EH (cell line): ENCODE measurements around the gene PCARE.

Experiments used
- DNase-seq: peaks from one replicate; pipeline ENCODE4 v3.0.0-alpha.2; 2015; ENCODE audit warnings: low read depth

PCARE gene

DNA sequence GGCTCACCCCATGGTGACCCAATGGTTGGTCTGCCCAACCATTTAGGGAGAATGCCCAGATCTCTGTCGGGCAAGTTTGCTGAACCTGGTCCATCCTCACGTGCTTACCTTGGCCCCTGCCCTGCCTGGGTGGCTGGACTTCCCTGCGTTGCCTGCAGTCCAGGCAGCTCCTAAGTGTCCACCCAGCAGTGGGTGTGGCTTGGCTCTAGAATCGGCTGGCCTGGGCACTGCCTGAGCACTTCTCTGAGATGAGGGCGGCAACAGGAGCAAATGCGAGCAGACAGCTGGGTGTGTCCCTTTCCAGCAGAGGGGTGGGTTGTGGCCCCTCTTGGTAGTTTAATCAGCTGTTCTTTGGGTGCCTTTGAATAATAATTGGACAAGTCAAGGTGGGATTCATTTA is 11.3 kb downstream of the PCARE start:
- no peak for DNase-seq

DNA sequence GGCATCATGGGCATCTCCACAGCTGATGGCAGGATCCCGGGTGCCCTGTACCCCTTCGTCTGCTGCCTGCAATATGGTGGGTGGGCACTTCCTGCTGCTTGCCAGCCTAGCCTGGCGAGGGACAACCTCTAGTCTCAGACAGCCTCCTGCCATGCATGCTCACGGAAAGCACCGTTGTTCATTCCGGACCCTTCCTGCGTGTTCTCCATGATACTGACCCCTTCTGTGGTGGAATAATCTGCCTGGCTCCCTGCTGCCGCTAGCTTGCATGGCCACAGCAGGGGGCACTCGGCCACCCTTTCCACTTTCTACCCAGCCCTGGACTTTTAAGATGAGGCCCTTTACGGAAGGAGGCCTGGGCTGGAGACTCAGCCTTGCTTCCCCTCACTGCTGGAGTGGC is 12.0 kb downstream of the PCARE start:
- DNase-seq = no peak

DNA sequence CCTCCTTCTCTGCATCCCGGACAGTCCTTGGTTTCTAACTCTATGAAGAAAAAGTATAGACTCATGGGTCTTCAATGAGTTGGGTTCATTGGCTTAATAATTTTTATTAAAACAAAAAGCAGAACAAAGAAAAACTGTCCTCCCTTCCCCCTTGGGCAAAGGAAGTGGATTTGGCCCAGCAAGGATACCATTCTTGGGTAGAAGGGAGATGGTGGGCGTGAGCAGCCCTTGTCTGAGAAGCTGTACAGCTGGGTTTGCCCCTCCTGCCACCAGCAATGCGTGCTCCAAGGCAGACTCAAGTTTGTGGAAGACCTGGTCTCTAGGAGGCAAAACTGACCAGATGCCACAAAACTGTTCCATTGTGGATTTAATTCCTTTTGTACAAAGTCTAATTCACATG is 12.7 kb downstream of the PCARE start:
- DNase-seq = no peak

DNA sequence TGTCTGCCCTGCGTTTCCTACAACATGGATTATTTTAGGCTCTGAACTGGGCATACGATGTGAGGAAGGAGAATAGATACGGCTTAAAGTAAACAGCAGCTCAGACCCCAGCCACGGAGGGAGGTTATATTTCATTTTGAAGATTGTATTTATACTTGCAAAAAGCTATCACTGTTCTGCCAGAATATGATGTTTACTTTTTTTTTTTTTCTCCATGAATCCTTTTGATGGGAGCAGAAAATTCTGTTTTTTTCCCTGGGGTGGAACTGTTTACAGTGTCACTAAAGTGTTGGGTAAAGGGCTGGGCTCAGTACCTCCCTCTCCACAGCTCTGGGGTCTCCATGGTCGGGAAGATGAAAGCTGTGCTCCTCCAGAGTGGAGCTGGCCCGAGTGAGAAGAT is 13.1 kb downstream of the PCARE start:
- no peak for DNase-seq

DNA sequence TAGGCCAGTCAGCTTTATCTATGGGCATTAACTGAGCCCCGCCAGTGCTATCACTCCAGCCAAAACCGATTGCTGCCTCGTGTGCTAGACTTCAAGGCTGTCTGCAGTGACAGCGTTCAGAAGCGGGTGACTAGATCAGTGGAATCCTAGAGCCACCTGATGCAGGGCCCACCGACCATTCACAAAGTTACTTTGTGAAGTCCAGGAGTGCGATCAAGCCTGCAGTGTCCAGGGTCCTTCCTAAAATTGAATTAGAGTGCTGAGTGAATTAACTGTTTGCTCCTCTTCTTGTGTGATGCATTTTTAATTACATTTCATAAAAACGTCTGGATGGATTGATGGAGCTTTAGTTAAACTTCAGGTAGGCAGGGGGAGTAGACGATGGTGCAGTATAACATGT is 13.9 kb downstream of the PCARE start:
- DNase-seq = no peak

DNA sequence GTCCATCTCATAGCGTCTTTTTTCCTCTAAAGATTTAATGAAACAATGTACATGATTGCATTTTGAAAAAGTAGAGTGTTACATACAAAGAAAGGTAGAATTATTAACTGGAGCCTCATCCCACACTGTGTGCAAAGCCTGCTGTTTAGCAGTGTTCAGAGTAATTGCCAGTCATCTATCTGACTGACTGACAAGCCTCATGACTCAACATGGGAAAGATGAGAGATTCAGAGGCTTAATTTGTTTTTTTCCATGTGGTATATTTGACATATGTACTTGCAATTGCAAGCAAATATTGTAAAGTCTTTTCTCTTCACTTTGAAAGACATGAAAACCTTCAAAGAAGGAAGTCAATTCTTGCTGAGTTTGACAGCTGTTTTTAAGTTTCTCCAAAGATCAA is 14.7 kb downstream of the PCARE start:
- DNase-seq = no peak

DNA sequence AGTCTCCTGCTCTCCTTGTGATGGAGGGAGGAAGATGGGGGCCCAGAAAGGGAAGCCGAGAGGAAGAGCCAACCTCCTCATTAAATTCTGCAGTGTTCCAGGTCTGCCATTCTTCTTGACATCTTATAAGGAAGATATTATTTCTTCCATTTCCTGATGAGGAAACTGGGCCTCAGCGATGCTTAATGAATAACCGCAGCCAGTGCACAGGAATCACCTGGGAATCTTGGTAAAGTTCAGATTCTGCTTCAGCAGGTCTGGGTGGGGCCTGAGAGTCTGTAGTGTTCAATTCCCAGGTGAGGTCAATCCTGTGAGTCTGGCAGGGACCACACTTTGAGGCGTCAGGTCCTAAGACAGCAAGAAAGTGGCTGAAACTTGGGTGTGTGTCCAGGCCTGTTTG is 17.3 kb downstream of the PCARE start:
- no peak for DNase-seq

DNA sequence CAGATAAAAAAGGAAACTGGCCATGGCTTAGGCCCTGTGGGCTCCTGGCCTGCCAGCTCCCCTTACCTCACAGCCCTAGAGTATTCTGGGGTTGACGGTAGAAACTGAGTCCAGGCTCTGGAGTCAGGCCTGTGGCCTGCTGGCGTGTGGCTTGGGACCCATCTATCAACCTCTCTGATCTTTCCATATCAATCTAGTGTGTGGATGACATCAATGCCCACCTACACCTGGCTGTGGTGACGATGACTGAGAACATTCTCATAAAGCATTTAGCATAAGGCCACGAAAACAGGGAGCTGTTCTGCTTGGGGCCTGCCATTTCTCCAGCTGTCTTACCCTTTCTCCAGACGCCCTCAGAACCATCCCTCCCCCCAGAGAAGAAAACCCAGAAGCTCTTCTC is 17.9 kb downstream of the PCARE start:
- no peak for DNase-seq

DNA sequence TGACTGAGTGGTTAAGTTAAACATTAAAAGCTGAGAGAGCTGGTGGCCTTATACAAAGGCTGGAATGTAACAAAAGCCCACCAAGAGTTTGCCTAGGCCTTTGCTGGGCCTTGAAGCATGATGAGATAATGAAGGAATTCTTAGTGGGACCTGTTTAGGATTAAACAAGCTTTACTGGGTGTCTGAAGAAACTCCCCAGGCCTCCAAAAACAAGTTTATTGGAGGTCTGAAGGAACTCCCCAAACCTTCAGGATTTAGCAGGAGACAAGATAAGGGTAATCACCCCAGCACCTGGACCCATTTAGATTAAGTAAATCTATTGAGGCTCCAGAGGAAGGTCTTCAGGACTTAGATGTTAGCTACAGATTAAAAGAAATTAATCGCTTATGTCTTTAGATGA is 18.7 kb downstream of the PCARE start:
- DNase-seq = no peak

DNA sequence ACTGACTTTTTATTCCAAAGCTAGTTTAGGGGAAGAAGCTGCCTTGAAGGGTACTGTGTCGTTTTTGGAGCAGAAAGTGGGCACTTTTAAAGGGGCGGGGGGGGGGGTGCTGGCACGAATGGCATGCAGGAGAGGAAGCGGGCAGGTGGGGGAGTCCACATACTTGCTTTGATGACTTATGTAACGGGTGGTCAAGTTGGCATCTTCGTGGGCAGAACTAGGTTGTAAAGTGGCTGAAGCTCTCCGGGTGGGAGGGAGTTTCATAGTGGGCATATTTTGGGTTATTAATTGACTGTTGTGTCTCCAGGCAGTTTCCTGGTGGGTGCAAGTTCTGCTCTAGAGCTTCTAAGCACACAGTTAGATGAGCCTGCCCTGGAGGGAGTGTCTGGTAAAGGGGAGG is 19.9 kb downstream of the PCARE start:
- DNase-seq = no peak

DNA sequence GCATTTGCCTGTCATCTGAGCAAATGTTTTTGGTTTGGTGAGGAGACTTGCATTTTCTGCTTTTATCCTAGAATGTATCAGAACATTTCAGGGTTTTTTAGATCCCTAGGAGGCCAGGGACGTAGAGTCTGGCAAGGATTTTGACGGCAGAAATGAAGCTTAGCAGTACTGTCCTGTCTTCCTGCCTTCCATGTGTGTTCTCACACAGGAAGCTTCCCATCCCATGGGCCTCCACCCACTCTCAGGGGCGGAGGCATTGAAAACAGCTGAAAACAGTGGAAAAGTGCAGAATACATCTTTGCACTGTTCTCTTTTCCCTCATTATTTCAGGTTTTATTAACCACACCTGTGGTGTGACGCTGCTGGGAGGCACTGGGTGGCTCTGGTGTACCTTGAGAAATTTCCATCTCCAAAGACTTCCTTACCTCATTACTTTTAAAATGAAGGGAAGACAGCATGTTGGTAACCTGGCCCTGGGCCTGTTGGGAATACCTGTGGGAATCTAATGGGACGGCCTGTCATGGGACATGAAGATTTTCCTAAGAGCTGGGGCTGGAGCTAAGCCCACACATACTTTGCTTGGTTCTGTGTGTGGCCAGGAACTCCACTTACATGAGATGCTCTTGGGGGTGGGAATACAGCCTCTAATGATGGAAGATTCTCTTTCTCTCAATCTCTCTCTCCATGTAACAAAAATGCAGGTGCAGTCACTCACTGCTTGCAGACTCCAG is 20.5 kb downstream of the PCARE start:
- DNase-seq = no peak

DNA sequence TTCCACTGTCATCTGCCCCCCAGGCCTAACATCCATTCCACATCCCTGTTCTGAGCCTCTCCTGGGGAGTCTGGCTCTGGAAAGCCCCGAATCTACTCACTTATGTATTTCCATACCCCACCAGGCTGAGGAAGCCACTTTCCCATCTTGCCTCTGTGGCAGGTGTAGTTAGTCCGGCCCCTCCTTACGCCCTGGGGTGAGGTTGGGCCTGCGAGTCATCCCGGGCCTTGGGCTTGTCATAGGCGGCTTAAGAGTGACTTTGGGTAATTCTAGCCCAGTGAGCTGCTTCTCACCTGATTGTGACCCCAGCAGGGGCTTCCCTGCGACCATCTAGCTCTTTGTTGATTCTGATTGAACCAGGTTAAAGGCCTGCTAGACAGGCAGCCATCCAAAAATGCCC is 21.1 kb downstream of the PCARE start:
- DNase-seq = no peak

DNA sequence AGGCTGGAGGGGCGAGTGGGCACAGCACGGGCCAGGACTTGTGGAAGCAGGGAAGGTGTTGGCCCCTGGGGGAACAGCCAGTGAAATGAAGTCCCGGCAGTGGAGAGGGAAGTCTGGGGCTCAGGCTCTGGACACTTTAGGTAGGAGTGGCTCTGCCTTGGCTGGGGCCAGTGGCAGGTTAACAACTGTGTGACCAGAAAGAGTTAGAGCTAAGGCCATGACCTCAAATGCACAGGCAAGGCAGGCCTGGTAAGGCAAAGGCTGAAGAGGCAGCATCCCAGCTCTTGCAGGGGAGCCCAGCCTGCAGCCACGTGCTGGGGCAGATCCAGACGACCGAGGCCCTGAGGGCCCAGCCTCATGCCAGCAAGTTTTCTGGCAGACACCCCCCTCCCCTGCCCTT is 21.5 kb downstream of the PCARE start:
- no peak for DNase-seq

DNA sequence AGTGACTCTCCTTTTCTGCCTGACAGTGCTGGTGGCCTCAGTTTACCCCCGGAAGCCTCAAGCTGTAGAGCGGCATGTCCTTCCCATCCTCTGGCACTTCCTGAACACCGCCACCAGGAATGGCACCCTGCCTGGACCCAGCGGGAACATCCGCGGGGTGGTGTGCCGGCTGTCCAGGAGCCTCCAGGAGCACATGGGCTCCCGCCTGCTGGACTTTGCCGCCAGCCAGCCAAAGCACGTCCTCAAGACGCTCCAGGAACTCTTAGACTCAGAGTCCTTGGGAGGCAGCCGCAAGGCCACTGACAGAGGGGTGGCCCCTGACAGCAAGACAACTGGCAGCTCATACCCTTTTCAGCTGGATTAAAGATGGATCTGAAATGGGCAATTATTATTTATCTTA is 22.6 kb downstream of the PCARE start:
- no peak for DNase-seq

DNA sequence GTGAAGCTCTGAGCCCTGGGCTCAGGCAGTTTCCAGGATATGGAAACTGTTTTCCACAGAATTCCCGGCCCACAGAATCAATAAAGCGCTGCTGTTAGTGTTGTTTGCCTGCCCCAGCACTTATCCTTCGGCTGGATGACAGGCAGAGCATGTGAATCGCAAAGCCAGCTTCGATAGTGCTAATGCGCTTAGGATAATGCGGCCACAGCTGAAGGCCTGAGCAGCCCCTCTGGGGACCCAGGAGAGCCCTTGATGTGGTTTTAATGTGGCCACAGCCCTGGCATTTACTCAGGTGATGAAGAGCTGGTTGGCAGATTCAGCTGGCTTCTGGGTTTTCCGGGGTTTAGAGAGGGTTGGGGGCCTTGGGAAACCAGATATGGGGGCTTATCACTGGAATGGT is 23.7 kb downstream of the PCARE start:
- DNase-seq = no peak

DNA sequence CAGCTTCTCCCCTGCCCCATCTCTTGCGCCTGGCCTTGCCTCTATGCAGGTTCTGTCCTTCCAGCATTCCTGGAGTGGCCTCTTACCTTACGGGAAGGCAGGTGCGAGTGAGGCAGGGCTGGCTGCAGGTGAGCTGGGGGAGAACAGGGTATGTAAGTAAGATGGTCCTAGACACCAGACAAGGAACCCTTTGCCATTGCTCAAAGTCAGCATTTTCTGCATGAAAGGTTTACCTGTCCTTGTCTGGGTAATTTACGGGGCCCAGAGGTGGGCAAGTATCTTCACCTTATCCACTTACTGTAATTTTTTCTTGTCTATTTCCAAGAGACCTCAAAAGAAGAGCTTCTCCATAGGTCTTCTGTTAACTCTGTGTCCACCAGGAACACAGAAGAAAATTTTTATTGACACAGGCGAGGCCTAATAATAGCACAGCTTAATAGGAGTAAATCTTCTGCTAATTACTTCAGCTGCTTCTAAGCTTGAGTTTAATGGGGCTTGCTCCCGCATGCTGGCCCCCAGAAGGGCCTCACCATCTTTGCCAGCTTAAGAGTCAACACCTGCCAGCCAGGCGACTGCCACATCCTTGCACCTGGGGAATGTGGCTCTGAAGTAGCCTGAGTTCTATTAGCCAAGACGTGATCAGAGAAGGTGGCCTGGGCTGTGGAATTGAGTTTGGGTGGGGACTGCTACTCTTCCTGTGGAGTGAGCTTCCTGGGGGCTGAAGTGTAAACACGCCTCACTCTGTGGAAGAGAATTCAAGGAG is 27.1 kb downstream of the PCARE start:
- DNase-seq = no peak

DNA sequence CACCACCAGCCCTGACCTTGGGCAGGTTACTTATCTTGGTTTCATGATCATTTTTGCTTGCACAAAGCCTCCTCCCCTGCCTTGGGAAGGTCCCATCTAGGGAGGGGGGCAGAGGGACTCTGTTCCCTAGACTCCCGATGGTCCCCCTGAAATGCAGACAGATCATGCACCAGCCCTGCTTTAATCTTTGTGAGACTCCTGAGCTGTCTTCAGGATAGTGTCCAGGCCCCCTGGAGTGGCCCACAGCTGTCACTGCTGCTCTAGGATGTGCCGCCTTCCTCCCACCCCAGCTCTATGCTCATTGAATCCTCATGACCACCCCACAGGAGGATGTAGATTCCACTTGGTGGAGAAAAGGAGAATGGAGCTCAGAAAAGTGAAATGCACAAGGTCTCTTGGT is 28.0 kb downstream of the PCARE start:
- no peak for DNase-seq

DNA sequence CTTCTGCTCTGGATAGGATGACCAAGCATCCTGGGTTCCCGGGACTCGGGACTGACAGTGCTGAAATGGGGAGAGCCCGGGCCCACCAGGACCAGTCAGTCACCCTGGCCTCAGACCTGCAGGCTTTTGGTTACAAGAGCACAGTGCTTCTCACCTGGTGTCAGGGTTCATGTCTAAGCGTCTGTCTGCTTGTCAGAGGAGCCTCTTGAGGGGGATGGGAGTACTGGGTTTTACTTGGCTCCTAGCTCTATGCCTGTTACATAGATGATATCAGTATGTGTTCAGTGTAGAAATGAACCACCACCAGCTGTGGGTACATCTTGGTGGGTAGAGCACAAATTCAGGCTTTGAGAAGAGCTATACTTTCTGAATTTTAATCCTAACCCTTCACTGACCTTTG is 29.9 kb downstream of the PCARE start:
- no peak for DNase-seq

DNA sequence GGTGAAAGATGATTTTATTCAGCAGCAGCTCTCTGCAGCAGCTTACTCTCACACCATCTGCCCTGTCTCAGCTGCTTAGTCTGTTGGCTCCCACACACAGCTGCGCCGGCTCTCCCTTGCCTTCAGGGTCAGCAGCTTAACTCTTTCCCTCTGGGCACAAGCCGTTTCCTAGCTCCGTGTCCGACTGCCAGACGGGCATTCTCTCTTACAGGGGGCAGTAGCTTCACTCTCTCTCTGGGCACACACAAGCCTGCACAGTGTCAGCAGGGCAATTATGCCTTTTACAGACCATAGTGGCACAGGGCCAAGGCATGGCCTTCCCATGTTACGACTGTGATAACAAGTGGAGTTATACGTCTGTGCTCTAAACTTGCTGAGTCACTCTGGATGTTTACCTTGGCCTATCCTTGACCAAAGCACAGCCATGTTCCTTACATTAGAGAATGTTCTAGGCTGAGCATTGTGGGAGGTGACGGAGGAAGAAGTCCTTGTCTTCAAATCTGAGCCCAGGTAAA is 31.7 kb downstream of the PCARE start:
- DNase-seq = peak; percentile 49

DNA sequence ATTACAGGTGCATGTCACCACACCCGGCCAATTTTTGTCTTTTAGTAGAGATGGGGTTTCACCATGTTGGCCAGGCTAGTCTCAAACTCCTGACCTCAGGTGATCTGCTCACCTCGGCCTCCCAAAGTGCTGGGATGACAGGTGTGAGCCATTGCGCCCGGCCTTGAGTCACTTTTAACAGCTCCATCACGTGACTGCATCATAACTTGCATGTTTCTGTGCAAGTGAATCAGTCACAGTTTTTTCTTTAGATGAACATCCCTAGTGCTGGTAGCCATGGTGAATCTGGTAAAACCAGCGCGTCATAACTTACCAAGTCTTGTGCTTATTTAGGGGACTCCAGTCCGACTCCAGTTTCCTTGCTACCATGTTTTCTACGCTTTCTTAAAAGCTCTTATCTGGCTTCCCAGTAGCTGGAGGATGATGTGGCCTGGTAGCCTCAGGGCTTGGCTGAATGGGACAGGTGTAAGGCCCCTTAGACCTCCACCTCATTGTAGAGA is 33.1 kb downstream of the PCARE start:
- DNase-seq = no peak

DNA sequence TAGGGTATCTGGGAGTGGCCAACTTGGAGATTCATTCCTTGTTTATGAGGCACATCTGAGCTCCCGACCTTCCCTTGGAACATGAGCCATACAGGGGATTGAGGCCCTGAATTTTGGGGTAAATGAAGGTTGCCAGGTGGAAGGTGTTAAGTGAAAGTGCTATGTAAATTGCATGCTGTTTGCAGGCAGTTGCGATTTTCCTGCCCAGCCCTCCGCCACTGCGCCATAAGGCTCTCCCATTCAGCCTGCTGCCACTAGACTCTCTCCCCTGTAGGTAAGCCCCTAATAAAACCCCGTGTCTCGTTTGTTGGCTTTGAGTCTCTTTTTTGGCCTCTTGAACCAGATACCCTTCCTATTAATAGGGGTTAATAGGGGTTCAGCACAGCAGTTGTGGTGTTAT is 33.8 kb downstream of the PCARE start:
- no peak for DNase-seq

DNA sequence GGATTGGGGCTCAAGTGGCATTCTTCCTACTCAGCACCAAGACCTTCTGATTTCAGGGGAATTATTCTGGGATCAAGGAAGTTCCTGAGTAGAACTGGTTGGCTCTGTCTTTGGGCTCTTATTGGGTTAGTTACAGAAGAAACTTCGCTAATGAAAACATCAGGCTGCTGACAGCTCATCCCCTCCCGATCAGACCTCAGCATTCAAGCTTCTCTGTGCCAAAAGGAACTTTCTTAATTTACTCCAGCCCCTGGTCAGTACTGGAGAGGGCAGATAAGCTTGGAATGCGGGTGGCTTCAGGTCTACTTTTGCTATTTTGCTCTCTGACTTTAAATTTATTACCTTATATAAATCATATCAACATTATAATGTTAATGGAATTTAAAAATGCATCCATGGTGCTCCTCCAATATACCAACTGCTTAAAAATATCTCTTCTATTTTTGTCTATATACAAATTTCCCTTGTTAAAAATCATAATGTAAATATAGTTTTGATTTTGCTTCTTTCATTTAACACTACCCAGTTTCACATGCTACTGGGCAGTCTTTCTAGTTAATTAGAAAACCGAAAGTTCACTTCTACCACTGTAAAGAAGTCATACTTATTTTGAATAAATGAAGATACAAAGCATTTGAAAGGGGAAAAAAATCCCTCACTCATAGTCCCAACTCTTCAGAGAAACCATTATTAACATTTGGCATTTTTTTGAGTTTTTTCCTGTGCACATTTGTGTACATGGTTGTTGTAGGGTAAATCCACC is 34.4 kb downstream of the PCARE start:
- DNase-seq = peak; percentile 12
